GM10266 (cell line): ENCODE measurements around the gene STAT3.
"Not testable (repeated sequence)": the region's sequence is repeated elsewhere in the genome, so short reads cannot be mapped to it uniquely, and the experiment has no call there.

Experiments used
- DNase-seq: peaks from one replicate; pipeline ENCODE4 v3.0.0; 2012; ENCODE audit errors: extremely low spot score
- CTCF ChIP-seq: IDR thresholded peaks from 2 replicates; pipeline ENCODE4 v1.5.1; 2012; ENCODE audit warnings: mild to moderate bottlenecking, low read depth; ENCODE audit not compliant: control insufficient read depth, insufficient read depth; ENCODE audit errors: missing control alignments

STAT3 gene

GRCh38 chr17:42323268-42323773 is 64.9 kb downstream of the STAT3 start:
- DNase-seq, result no peak
- TF ChIP-seq CTCF, result no peak

GRCh38 chr17:42322382-42323267 is 65.6 kb downstream of the STAT3 start:
- TF ChIP-seq CTCF, result peak; percentile 97
- peak; percentile 84 for DNase-seq

DNA sequence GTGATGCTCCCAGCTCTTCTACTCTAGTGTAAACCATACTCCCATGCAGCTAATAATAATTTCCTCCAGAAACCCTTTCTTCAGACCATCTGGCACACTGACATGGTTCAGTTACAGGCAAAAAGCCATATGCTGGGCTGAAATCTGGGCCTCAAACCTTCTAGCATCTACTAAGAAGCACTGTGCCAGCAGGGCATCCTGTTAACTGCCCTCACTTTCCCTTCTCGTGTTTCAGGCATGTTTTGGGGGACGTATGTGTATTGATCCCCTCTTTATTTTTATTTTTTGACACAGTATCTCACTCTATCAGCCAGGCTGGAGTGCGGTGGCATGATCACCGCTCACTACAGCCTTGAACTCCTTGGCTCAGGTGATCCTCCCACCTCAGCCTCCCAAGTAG is 66.7 kb downstream of the STAT3 start:
- no peak for DNase-seq
- TF ChIP-seq CTCF, result no peak

GRCh38 chr17:42317967-42318366 is 70.3 kb downstream of the STAT3 start:
- DNase-seq, result not testable (repeated sequence)

GRCh38 chr17:42317266-42317845 is 70.9 kb downstream of the STAT3 start:
- TF ChIP-seq CTCF, result no peak
- no peak for DNase-seq

DNA sequence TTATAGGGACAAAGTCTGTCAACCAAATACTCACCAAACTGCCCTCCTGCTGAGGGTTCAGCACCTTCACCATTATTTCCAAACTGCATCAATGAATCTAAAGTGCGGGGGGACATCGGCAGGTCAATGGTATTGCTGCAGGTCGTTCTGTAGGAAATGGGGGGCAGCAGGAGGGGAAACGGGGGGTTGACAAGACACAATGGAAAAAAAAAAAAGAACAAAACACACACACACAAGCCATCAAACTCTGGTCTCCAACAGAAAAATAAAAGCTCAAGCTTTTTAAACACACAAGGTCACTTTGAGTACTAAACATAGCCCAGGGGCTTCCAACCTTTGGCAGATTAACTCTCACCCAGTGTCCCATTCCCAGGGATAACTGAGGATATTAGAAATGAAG is 71.5 kb downstream of the STAT3 start:
- no peak for TF ChIP-seq CTCF
- no peak for DNase-seq

GRCh38 chr17:42315402-42316156 is 72.7 kb downstream of the STAT3 start:
- DNase-seq, result no peak
- no peak for TF ChIP-seq CTCF
